ENCODE results near the gene ATP6V1C2.
A peak's percentile ranks its signal among the peaks of the same experiment; 100 is the strongest.
"Not testable (repeated sequence)": the region's sequence is repeated elsewhere in the genome, so short reads cannot be mapped to it uniquely, and the experiment has no call there.

ATP6V1C2 gene

DNA sequence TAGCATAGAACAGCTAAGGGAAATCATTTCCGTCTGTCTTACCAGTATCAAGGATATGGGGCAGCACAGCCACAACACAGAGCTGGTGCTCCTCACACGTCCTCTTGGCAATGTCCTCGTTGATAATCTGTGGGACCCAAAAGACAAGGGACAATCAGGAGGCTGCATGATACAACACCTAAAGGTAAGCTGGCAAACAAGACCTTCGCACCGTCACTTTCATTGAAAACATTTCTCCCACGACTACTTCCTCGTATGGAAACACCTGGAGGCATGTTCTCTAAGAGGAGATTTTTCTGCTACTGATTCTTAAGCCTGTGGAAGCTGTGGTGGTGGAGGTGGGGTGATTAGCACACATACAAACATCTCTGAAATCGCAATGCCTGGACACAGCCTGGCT lies 67.4 kb downstream of the ATP6V1C2 start:
- DNase-seq: no peak

DNA sequence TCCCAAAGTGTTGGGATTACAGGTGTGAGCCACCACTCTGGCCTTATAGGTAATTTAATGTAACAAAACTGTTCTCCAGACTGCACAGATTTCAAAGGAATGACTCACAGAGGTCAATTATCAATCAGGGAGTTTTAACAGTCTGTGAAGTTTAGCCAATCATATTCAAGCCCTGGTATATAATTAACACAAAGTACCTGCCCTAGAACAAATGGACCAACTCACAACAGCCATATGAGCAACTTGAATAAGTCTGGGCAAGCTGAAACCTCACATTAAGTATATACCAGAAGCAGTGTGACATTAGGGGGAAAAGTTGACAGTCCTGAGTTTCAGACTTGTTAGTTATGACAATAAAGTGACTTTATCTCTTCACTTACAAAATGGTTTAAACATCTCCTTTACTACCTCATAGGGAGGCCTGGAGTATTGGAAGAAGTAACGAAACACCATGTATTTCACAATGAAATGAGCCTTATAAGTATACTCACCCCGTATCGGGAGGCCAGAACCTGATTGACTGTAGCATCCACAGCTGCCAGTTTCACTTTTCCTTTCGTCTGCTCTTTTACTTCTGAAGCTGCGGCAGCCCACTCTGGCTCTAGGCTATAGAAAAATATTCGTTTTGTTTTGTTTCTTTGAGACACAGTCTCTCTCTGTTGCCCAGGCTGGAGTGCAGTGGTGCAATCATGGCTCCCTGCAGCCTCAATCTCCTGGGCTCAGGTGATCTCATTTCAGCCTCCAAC lies 69.0 kb downstream of the ATP6V1C2 start:
- no peak for DNase-seq

DNA sequence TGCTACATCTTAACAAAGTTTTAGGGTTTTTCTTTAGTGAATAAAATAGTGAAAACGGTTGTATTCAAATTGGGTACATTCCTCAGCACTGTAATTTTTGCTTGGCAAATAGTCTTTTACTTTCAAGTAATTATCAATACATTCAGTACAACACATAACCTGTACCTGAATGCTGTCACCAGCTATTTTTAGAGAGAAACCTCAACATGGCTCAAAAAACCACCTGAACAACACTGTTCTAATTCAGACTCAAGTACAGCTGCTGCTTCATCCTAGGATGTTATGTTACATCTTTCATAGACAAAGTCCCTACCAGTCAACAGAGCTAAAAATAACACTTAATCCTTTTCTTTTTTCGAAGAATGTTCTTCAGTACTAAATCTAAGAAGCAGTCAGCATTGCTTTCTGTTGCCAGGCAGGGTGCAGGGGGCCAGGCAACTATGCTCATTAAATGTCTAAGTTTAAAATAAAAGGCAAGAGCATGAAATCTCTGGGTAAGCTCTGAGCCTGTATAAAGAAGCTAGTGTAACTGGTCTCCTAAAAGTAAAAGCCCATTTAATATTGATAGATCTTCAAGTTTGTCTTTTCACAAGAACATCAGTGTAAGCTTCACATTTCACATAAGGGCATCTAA lies 70.7 kb downstream of the ATP6V1C2 start:
- no peak for DNase-seq

DNA sequence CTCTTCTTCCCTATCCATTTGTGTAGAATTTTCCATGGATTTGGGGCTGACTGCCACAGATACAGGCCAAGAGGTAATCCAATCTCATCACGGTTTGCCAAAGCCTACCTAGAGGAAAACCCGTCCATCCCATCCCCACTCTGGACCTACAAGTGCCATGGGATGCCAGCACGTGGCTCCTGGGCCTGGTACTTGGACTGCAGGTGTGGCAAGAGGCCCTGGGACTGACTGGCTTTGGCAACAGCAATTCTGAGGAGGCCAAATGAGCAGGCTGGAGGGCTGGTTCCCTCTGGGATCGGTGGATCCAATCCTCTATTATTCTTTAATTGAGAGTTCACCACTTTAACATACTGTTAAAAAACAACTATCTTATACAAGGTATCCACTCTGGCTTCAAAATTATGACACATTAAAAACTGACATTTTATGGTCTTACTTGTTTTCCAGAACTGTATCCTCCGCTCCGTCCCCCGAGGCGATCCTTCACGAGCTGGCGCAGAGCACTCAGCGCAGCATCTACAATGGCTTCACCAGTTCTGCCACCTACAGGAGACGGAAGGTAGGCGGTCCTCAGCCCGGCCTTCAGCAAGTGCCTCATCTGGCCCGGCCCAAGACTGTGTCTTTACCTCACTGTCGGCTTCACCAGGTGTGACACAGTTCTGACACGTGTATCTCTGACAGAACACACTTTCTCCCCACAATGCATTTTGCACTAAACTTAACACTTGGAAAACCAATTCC lies 71.4 kb downstream of the ATP6V1C2 start:
- DNase-seq: no peak

DNA sequence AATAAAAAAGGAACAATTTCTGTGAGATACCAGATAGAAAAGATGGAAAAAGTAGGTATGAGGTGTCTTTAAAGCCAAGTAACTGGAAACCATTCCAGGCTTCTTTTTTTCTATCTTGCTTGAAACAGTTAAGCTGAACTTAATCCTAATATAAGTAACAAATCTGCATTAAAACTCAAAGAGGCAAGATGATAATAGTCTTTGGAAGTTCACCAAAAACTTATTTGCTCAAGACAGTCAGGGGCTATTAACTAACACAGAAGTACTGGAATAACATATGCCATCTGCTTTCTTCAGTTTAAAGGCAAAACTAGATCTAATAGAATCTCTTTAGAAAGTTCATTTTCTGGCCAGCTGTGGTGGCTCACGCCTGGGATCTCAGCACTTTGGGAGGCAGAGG lies 72.4 kb downstream of the ATP6V1C2 start:
- DNase-seq: no peak

DNA sequence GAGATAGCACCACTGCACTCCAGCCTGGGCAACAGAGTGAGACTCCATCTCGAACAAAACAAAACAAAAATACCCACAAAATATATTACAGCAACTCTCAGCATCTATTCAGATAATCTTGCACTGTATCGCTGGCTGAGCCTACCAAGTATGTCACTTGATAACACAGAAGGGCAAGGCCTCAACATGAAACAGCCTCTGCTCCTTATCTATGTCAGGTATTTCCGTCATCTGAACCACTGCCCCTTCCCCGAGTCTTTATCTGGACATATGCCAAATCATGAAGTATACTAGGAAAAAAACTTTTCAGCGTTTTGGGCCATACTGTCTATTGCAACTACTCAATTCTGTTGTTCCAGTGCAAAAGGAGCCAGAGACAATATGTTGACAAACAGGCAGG lies 73.4 kb downstream of the ATP6V1C2 start:
- no peak for DNase-seq

DNA sequence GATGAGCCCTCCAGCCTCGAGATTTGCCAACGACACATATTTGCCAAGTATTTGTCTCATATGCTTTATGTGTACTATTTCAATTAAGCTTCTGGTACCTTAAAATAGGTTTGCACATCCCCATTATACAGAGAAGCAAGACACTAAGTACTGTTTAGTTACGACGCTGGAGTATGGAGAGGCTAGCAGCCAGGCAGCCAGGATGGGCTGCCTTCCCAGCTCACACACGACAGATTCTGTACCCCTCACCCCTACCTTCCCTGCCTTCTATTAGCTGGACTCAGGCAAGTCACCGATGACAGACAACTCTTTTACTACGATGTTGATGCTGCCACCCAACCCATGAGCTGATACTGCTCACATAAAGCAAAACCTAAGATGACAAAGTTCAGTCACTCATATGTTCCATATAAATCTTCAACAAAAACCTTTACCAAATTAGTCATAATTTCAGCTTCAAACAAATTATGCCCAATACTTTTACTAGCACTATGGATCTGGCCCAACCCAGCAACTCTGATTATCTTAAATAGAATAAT lies 74.1 kb downstream of the ATP6V1C2 start:
- no peak for DNase-seq

DNA sequence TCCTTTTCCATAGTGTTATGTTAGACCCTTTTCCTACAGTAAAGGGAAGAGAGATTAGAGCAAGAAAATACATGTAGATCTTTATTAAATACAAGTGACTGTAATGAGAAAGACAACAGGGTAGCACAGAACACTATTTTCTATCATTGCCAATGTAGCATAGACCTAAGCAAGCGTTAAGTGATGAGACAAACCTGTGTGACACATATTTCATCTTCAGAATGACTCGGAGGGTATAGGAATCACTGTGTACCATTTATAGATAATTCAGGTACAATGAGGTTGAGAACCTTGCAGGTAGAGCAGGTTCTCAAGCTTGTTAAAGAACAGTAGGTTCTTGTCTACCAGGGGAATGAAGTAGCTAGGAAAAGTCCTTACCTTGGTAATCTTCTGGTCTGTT lies 75.3 kb downstream of the ATP6V1C2 start:
- no peak for DNase-seq

DNA sequence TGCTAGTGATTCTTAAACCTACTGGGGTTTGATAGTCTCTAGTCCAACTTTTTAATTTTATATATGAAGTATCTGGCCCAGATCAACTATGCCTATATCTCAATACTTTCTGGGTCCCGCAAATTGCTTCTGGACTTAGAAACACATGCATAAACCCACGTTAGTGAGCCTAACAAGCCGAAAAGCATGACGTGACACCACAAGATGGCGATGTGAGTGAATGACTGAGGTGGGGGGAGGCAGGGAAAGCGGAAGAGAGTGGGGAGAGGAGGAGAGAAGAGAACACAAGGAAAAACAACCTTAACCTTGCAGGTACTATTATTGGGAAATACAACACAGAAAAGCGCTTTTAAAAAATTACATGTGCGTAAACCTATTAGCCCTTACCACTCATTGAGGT lies 77.4 kb downstream of the ATP6V1C2 start:
- no peak for DNase-seq

DNA sequence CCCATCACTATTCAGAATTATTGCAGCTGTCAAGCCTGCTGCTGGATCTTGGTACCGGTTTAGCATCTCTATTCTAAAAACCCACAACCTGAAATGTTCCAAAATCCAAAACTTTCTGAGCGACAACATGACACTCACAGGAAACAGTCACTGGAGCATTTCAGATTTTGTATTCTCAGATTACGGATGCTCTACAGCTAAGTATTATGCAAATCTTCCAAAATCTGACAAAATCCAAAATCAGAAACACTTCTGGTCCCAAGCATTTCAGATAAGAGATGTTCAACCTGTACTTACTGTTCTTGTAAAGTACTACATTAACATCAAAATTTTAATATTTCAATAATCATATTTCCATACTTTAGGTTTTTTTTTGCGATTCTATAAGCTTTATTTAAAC lies 78.7 kb downstream of the ATP6V1C2 start:
- no peak for DNase-seq

DNA sequence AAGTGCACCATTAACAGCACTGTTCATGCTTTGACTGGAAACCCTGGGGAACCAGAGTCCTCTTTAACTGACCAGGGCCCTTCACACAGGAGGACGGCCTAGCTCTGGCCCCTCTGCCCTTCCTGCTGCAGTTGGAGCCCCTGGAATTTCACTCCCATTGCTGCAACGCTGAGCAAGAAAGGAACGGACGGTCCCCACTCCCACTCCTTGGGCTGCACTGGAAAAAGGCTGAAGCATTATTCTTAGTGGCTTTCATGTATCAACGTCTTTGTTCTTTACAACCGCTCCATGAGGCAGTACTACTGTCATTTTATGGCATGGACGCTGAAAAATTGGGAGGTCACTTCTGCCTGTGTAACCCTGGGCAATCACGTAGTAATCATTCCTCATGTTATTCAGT lies 81.2 kb downstream of the ATP6V1C2 start:
- DNase-seq: no peak

DNA sequence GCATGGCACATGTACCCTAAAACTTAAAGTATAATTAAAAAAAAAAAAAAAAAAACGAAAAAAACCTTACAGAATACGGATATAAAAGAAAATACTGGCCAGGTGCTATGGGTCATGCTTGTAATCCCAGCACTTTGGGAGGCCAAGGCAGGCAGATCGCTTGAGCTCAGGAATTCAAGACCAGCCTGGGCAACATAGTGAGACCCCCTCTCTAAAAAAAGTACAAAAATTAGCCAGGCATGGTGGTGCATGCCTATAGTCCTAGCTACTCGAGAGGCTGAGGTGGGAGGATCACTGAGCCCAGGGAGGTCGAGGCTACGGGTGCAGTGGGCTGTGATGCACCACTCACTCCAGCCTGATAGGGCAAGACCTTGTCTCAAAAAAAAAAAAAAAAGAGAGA lies 84.6 kb downstream of the ATP6V1C2 start:
- not testable (repeated sequence) for DNase-seq

DNA sequence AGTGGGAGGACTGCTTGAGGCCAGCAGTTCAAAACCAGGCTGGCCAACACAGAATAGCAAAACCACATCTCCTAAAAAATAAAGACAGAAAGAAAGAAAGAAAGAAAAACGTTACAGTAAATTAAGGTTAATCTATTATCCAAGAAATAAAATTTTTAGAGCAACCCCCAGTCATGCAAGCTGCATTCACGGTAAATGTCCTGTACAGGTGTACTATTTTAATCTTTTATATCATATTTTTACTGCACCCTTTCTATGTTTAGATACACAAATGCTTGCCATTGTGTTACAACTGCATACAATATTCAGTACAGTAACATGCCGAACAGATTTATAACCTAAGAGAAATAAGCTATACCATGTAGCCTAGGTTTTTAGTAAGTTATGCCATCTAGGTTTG lies 85.1 kb downstream of the ATP6V1C2 start:
- DNase-seq: no peak

DNA sequence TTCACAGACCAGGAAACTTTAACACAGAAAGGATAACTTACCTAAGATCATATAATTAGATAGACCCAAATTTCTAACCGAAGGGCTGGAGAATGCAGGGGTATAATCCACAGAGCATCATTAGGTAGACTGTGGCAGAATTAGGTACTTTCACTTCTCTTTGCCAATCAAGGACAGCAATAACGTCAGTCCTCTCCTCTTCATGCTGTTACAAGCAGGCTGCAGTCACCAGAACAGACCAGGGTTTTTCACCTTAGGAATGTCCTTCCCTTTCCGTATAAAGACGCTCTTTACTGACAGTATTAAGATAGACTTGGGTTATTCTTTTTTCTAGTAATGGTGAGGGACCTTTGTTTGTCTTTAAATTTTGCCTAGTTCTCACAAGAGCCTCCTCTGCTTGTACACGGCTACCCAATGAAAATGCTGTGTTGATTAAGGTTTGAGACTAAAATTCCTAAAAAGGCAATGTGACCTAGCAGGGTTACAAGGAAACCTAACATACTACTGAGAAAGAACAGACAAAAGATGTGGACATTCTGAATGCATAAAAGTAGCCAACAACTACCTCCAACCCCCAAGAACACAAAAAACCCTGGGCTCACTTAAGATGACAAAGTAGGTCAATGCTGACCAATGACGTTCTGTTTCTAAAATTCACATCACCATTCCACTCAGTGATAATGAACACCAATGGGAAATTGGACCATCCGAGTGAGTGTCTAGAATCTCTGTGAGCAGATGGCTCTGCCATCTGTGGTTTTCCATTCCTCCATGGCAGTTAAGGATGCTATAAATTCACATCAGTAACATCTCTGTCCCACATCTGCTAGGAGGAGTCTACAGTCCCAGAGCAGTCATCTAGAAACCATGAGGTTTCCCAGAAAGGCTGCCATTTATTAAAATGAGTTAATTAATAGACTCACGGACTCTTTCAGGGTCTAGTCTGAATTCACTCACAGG lies 89.1 kb downstream of the ATP6V1C2 start:
- DNase-seq: no peak

DNA sequence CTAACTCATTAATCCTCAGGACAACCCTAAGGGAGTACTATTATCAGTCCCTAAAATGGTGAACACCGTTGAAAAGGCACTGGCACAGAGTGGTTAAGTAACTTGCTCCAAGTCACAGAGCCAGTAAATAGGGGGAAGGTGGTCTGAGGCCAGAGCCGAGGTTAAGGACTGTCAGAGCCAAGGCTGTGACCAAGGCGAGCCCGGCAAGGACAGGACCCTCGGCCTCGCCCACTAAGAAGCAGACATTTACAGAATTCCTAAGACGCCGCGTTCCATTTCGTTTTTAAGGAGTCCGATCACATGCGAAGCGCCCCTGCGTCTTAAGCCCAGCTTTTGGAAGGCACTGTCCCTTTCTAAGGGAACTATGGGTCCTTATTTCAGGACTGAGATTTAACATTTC lies 90.1 kb downstream of the ATP6V1C2 start:
- no peak for DNase-seq

DNA sequence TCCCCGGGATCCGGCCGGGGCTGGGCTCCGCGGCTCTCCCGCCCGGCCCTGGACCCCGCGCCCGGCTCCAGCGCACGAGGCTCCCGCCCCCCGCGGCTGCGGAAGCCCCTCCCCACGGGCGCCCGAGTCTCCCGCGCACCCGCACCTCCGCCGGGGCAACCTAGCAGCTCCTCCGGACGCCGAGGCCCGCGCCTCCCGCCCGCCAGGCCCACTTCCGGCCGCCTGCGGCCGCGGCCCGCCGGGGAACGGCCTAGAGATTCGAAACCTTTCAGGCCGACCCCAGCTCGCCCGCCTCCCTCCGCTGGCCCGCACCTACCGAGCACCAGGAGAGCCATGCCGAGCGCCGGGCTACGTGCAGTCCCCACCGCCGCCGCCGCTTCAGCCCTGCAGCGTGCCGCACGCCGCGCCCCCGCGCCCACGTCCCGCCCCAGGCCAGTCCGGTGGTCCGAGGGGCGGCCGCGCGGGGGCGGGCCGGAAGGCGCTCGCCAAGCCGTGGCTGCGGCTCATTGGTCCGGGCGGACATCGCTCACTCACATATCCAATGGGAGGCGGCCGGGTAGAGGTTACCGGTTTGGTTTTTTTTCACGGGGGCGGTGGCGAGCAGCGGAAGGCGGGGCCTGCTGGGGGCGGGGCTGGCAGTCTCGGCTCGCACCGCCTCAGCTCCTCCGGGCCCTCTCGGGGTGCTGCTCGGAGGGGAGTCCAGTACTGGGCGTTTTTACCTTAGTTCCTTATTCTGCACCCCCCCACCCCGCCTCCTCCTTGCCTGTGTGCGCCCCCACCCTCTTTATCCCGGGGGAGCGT lies 91.1 kb downstream of the ATP6V1C2 start, which contains the start of gene PDIA6:
PDIA6 (minus strand) TSS at position 424 of the 801 bp plus-strand sequence; CDS start at position 335, 89 bp downstream.
- DNase-seq: peak; percentile 77 to 90 (median 86)

DNA sequence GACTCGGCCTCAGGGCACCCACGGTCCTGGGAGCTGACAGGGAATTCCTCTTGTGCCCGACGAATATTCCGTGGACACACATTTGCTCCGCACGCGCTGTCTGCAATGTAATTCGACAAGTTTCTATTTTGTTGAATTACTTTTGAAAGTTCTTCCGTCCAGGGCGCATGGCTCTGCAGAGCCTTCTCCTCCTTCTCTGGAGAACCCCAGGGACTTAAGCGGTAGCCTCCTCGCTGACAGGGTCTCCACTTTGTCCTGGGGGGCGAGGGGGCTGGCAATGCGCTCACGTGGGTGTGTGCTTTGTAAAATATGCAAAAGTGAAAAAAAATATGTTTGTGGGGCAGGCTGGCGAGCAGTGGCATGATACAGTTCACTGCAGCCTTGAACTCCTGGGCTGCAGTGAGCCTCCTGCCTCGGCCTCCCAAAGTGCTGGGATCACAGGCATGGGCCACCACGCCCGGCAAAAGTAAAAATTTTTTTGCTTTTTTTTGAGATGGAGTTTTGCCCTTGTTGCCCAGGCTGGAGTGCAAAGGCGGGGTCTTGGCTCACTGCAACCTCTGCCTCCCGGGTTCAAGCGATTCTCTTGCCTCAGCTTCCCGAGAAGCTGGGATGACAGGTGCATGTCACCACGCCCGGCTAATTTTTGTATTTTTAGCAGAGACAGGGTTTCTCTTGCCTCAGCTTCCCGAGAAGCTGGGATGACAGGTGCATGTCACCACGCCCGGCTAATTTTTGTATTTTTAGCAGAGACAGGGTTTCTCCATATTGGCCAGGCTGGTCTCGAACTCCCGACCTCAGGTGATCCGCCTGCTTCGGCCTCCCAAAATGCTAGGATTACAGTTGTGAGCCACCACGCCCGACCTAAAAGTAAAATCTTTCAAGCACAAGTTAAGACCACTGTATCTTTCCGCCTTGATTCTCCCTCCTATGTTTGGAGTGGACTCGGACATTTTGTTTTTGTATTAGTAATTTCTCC lies 92.0 kb downstream of the ATP6V1C2 start:
- not testable (repeated sequence) for DNase-seq

DNA sequence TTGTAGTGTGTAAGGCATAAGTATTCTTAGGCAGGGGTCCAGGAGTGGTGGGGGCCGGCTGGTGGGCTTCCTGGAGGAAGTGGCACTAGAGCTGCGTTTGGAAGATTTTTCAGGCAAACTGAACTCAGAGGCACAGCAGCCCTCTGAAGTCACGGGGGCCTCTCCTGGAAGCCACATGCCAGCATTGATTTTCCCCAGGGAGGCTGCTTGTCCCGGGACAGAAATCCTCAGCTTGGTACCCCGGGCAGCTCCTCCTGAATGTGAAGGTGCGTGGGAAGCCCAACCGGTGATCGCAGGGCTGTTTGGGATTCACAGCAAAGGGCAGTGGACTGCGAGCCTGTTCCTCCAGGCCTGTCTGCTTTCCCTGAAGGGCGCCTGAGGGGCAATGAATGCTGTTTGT lies 92.7 kb downstream of the ATP6V1C2 start:
- DNase-seq: no peak

DNA sequence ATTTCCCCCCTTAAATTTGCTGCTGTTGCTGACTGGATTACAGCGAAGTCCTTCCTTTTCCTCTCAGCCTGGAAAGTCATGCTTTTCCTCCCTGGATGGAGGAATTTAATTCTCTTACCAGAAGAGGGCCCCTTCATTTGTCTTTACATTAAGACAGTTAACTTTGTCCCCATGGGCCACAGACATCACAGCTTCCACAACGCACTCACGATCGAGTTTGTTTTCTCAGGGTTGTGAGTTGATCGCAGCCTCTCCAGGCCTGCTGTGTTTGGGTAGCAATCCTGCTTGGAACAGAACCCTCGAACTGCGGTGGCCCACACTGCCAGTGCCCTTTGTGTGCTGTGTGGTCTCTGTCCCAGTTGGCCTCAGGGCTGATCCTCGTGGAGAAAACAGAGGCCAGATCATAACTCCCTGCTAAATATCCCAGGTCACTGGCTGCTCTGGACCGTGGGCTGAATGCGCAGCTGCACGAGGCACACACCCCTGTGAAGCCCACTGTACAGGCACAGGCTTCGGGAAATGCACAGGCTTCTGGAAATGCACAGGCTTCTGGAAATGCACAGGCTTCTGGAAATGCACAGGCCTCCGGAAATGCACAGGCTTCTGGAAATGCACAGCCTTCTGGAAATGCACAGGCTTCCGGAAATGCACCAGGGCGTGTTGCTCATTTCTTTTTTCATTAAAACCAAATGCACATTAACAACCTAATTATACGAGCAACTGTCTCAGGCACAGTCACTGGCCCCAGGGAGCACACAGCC lies 93.3 kb downstream of the ATP6V1C2 start:
- no peak for DNase-seq

DNA sequence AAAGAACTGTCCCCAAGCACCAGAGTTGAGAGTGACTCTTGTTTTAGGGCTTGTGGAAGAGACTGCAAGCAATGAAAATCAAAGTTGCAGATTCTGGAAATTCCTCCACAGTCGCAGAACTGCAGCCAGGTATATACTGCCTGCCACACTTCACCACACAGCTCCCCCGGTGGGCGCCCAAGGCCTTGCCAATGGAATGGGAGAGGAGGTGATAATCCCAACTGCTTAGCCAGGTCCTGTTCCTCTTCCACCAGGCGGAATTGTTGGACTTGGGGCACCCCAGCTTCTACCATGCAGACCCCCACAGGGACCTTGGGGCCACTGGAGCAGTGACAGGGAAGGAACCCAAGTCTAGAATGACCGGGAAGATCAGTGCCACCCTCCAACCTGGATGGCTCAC lies 96.0 kb downstream of the ATP6V1C2 start:
- no peak for DNase-seq
